Glutamatergic neuron (in vitro differentiated cells): ENCODE measurements around the gene MTCH2. TPM values are rescaled to one million over a fixed set of nuclear protein-coding genes. Genes with fewer than 3 reads are reported as not detected.
"Not testable (repeated sequence)": the region's sequence is repeated elsewhere in the genome, so short reads cannot be mapped to it uniquely, and the experiment has no call there.

ENCODE experiments used
- DNase-seq: peaks from one replicate; pipeline ENCODE4 v3.0.0; 2022
- H3K27ac Mint-ChIP-seq: one replicate; pipeline ENCODE4 v1.8.0; 2020; ENCODE audit warnings: mild to moderate bottlenecking, mixed read lengths, inconsistent platforms; ENCODE audit not compliant: unreplicated experiment
- H3K27me3 Mint-ChIP-seq: one replicate; pipeline ENCODE4 v1.8.0; 2020; ENCODE audit warnings: mild to moderate bottlenecking, moderate library complexity, mixed read lengths, inconsistent platforms; ENCODE audit not compliant: unreplicated experiment
- H3K36me3 Mint-ChIP-seq: one replicate; pipeline ENCODE4 v1.8.0; 2020; ENCODE audit warnings: mild to moderate bottlenecking, mixed read lengths, inconsistent platforms; ENCODE audit not compliant: unreplicated experiment
- H3K4me1 Mint-ChIP-seq: one replicate; pipeline ENCODE4 v1.8.0; 2020; ENCODE audit warnings: mild to moderate bottlenecking, low read depth, mixed read lengths, inconsistent platforms; ENCODE audit not compliant: unreplicated experiment
- H3K4me3 Mint-ChIP-seq: one replicate; pipeline ENCODE4 v1.8.0; 2020; ENCODE audit warnings: mild to moderate bottlenecking, mixed read lengths, inconsistent platforms; ENCODE audit not compliant: unreplicated experiment
- H3K9me3 Mint-ChIP-seq: one replicate; pipeline ENCODE4 v1.8.0; 2020; ENCODE audit warnings: mild to moderate bottlenecking, moderate library complexity, mixed read lengths, inconsistent platforms; ENCODE audit not compliant: unreplicated experiment
- CTCF ChIP-seq: fragments of 200-600 bp; sonication (generic); IDR thresholded peaks from one replicate; pipeline ENCODE4 v1.5.0; 2021; ENCODE audit not compliant: partially characterized antibody, unreplicated experiment
- total RNA-seq: library from RNA; stranded (reverse); fragmentation: NEBNext Ultra II Directional; extraction: Animal tissue kit (Norgen Biotek cat#: 25700); gene quantifications from one replicate; pipeline ENCODE4 v1.2.1, GENCODE V29; 2021; ENCODE audit not compliant: unreplicated experiment

Gene MTCH2
- total RNA-seq, 1 donor from 2014 or later: 144 TPM

GRCh38 chr11:47667555-47667954 is 25.2 kb upstream of the MTCH2 start:
- Mint-ChIP-seq H3K9me3 (peaks cover 2% of the 10 kb centered on the region), H3K27ac (no peak overlapping the region), H3K27me3 (no peaks in the 10 kb centered on the region), H3K36me3 (no peaks in the 10 kb centered on the region), H3K4me3 (no peak overlapping the region), H3K4me1 (no peaks in the 10 kb centered on the region)
- DNase-seq: no peak
- no peak for TF ChIP-seq CTCF

GRCh38 chr11:47667135-47667534 is 24.8 kb upstream of the MTCH2 start:
- Mint-ChIP-seq H3K4me1 (no peaks in the 10 kb centered on the region), H3K27ac (no peak overlapping the region), H3K36me3 (no peaks in the 10 kb centered on the region), H3K27me3 (no peaks in the 10 kb centered on the region), H3K9me3 (peaks cover 2% of the 10 kb centered on the region), H3K4me3 (no peak overlapping the region)
- no peak for DNase-seq
- TF ChIP-seq CTCF: no peak

- H3K36me3 Mint-ChIP-seq, H3K27me3 Mint-ChIP-seq, H3K4me1 Mint-ChIP-seq, H3K27ac Mint-ChIP-seq, DNase-seq, H3K9me3 Mint-ChIP-seq, H3K4me3 Mint-ChIP-seq: not testable (repeated sequence)
These were observed 22.6 kb upstream of the MTCH2 start for GRCh38 chr11:47664936-47665335.

GRCh38 chr11:47661245-47661644 is 18.9 kb upstream of the MTCH2 start:
- Mint-ChIP-seq H3K27me3 (peaks cover 4% of the 10 kb centered on the region), H3K4me3 (no peak overlapping the region), H3K27ac (no peak overlapping the region), H3K36me3 (no peaks in the 10 kb centered on the region), H3K4me1 (no peaks in the 10 kb centered on the region), H3K9me3 (peaks cover 2% of the 10 kb centered on the region)
- TF ChIP-seq CTCF: no peak
- DNase-seq: no peak

- H3K27me3 Mint-ChIP-seq: peaks cover 5% of the 10 kb centered on the region
- H3K36me3 Mint-ChIP-seq: no peaks in the 10 kb centered on the region
- no peak overlapping the region for H3K4me3 Mint-ChIP-seq
These were observed 16.9 kb upstream of the MTCH2 start for GRCh38 chr11:47659276-47659675.

More at GRCh38 chr11:47659276-47659675, 16.9 kb upstream of the MTCH2 start:
- no peak for TF ChIP-seq CTCF
- H3K4me1 Mint-ChIP-seq: no peaks in the 10 kb centered on the region
- H3K27ac Mint-ChIP-seq: no peak overlapping the region
- peaks cover 2% of the 10 kb centered on the region for H3K9me3 Mint-ChIP-seq
- DNase-seq: no peak
